SIG-M5 treated with dmso at 0.1 percent for 504 hours (cell line): ENCODE measurements around the gene PROC.
A peak's percentile ranks its signal among the peaks of the same experiment; 100 is the strongest.

Experiments used
- DNase-seq: peaks from one replicate; lab custom pipeline; 2025; ENCODE audit not compliant: unreplicated experiment; lab: John Stamatoyannopoulos, UW

The PROC gene

DNA sequence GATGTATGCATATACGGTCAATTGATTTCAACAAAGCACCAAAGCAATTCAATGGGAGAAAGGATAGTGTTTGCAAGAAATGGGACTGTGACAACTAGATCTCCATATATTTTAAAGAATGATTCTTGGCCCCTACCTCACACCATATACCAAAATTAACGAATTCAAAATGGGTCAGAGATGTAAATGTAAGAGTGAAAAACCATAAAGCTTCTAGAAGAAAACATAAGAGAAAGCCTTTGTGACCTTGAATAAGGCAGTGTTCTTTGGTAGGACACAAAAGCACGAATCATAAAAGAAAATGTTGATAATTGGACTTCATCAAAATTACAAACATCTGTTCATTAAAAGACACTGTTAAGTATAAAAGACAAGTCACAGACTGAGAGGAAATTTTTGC is 5.0 kb upstream of the PROC start:
- no peak for DNase-seq

DNA sequence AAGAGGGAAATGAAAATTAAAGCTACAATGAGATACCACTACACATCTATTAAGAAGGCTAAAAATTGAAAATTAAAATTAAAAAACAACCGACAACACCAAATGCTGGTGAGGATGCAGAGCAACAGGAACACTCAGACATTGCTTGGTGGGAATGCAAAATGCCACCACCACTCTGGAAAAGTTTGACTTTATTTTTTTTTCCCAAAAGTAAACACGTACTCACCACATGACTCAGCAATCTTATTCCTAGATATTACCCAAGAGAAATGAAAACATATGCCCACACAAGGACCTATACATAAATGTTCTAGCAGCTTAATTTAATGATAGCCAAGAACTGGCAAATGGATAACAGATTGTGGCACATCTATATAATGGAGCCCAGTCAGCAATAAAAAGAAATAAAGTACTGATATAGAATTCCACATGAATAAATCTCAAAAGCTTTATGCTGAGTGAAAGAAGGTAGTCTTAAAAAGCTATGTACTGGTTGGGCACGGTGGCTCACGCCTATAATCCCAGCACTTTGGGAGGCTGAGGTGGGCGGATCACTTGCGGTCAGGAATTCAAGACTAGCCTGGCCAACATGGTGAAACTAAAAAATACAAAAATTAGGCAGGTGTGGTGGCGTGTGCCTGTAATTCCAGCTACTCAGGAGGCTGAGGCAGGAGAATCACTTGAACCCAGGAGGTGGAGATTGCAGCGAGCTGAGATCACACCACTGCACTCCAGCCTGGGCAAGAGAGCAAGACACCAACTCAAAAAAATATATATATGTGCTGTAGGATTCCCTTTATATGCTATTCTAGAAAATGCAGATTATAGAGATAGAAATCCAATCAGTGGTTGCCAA is 4.2 kb upstream of the PROC start:
- DNase-seq = no peak

GRCh38 chr2:127414638-127415592 is 3.3 kb upstream of the PROC start:
- no peak for DNase-seq

DNA sequence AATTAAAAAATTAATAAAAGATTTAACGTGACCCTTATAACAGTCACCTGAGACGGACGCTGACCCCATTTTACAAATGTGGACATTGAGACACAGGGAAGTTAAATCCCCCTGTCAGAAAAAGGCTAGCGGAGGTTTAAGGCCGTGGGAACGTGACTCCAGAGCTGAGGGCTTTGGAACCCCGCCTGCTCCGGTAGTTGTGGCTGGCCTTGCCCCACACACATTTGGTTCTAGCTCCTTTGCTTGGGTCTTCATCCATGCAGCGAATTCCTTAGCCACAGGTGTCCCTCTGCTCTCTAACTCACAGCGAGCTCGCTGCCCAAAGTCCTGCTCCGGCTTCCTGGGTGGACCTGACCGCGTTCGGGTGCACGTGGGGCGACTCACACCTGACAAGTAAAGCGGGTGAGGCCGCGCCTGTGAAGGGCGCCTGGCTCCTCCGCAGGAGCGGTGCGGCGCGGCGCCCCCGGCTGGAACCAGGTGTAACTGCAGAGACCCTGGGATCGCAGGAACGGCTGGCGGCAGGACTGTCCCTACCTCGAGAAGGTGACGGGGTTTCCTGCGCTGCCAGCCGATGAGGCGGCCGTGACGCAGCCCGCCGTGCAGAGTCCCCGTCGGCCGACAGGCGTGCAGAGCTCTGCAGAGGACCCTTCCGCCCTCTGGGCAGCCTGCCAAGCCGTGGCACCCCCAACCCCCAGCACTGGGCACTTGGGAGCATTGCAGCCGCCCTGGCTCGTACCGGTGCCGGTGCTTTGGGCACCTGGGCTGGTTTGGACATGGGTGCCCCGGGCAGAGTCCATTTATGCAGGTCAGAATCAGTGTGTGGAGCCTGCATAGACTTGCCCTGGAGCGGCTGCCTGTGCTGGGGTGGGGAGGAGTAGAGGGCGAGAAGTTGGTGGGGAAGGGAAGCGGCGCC is 2.4 kb upstream of the PROC start:
- no peak for DNase-seq

- DNase-seq = peak; percentile 57
Measured at GRCh38 chr2:127416506-127417001, 1.7 kb upstream of the PROC start.

DNA sequence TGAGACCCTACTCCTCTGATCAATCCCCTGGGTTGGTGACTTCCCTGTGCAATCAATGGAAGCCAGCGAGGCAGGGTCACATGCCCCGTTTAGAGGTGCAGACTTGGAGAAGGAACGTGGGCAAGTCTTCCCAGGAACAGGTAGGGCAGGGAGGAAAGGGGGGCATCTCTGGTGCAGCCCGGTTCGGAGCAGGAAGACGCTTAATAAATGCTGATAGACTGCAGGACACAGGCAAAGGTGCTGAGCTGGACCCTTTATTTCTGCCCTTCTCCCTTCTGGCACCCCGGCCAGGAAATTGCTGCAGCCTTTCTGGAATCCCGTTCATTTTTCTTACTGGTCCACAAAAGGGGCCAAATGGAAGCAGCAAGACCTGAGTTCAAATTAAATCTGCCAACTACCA is 821 bp upstream of the PROC start:
- no peak for DNase-seq

DNA sequence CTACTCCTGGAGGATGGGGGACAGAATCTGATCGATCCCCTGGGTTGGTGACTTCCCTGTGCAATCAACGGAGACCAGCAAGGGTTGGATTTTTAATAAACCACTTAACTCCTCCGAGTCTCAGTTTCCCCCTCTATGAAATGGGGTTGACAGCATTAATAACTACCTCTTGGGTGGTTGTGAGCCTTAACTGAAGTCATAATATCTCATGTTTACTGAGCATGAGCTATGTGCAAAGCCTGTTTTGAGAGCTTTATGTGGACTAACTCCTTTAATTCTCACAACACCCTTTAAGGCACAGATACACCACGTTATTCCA is 844 bp downstream of the PROC start:
- DNase-seq = no peak

DNA sequence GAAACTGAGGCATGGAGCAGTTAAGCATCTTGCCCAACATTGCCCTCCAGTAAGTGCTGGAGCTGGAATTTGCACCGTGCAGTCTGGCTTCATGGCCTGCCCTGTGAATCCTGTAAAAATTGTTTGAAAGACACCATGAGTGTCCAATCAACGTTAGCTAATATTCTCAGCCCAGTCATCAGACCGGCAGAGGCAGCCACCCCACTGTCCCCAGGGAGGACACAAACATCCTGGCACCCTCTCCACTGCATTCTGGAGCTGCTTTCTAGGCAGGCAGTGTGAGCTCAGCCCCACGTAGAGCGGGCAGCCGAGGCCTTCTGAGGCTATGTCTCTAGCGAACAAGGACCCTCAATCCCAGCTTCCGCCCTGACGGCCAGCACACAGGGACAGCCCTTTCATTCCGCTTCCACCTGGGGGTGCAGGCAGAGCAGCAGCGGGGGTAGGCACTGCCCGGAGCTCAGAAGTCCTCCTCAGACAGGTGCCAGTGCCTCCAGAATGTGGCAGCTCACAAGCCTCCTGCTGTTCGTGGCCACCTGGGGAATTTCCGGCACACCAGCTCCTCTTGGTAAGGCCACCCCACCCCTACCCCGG is 1.3 kb downstream of the PROC start:
- DNase-seq = no peak

DNA sequence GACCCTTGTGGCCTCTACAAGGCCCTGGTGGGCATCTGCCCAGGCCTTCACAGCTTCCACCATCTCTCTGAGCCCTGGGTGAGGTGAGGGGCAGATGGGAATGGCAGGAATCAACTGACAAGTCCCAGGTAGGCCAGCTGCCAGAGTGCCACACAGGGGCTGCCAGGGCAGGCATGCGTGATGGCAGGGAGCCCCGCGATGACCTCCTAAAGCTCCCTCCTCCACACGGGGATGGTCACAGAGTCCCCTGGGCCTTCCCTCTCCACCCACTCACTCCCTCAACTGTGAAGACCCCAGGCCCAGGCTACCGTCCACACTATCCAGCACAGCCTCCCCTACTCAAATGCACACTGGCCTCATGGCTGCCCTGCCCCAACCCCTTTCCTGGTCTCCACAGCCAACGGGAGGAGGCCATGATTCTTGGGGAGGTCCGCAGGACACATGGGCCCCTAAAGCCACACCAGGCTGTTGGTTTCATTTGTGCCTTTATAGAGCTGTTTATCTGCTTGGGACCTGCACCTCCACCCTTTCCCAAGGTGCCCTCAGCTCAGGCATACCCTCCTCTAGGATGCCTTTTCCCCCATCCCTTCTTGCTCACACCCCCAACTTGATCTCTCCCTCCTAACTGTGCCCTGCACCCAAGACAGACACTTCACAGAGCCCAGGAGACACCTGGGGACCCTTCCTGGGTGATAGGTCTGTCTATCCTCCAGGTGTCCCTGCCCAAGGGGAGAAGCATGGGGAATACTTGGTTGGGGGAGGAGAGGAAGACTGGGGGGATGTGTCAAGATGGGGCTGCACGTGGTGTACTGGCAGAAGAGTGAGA is 2.0 kb downstream of the PROC start:
- DNase-seq = no peak

DNA sequence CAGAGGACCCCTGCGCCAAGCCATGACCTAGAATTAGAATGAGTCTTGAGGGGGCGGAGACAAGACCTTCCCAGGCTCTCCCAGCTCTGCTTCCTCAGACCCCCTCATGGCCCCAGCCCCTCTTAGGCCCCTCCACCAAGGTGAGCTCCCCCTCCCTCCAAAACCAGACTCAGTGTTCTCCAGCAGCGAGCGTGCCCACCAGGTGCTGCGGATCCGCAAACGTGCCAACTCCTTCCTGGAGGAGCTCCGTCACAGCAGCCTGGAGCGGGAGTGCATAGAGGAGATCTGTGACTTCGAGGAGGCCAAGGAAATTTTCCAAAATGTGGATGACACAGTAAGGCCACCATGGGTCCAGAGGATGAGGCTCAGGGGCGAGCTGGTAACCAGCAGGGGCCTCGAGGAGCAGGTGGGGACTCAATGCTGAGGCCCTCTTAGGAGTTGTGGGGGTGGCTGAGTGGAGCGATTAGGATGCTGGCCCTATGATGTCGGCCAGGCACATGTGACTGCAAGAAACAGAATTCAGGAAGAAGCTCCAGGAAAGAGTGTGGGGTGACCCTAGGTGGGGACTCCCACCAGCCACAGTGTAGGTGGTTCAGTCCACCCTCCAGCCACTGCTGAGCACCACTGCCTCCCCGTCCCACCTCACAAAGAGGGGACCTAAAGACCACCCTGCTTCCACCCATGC is 3.0 kb downstream of the PROC start:
- DNase-seq = no peak

GRCh38 chr2:127421871-127422558 is 3.8 kb downstream of the PROC start:
- DNase-seq = no peak

DNA sequence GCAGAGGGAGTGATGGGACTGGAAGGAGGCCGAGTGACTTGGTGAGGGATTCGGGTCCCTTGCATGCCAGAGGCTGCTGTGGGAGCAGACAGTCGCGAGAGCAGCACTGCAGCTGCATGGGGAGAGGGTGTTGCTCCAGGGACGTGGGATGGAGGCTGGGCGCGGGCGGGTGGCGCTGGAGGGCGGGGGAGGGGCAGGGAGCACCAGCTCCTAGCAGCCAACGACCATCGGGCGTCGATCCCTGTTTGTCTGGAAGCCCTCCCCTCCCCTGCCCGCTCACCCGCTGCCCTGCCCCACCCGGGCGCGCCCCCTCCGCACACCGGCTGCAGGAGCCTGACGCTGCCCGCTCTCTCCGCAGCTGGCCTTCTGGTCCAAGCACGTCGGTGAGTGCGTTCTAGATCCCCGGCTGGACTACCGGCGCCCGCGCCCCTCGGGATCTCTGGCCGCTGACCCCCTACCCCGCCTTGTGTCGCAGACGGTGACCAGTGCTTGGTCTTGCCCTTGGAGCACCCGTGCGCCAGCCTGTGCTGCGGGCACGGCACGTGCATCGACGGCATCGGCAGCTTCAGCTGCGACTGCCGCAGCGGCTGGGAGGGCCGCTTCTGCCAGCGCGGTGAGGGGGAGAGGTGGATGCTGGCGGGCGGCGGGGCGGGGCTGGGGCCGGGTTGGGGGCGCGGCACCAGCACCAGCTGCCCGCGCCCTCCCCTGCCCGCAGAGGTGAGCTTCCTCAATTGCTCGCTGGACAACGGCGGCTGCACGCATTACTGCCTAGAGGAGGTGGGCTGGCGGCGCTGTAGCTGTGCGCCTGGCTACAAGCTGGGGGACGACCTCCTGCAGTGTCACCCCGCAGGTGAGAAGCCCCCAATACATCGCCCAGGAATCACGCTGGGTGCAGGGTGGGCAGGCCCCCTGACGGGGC is 4.6 kb downstream of the PROC start:
- DNase-seq = peak; percentile 44

- DNase-seq = no peak
Measured at GRCh38 chr2:127423478-127423843, 5.2 kb downstream of the PROC start.

- DNase-seq = peak; percentile 69
Measured at GRCh38 chr2:127423880-127424279, 5.7 kb downstream of the PROC start.

DNA sequence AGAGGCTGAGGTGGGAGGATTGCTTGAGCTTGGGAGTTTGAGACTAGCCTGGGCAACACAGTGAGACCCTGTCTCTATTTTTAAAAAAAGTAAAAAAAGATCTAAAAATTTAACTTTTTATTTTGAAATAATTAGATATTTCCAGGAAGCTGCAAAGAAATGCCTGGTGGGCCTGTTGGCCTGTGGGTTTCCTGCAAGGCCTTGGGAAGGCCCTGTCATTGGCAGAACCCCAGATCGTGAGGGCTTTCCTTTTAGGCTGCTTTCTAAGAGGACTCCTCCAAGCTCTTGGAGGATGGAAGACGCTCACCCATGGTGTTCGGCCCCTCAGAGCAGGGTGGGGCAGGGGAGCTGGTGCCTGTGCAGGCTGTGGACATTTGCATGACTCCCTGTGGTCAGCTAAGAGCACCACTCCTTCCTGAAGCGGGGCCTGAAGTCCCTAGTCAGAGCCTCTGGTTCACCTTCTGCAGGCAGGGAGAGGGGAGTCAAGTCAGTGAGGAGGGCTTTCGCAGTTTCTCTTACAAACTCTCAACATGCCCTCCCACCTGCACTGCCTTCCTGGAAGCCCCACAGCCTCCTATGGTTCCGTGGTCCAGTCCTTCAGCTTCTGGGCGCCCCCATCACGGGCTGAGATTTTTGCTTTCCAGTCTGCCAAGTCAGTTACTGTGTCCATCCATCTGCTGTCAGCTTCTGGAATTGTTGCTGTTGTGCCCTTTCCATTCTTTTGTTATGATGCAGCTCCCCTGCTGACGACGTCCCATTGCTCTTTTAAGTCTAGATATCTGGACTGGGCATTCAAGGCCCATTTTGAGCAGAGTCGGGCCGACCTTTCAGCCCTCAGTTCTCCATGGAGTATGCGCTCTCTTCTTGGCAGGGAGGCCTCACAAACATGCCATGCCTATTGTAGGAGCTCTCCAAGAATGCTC is 6.6 kb downstream of the PROC start:
- no peak for DNase-seq
